ENCODE measurements around the gene FBXL19. TPM values are rescaled to one million over a fixed set of nuclear protein-coding genes. Genes with fewer than 3 reads are reported as not detected.
A peak's percentile ranks its signal among the peaks of the same experiment; 100 is the strongest.

The FBXL19 gene
- total and polyA plus RNA-seq, 4 donors = 0.31 to 4.8 (median 2.7) TPM

GRCh38 chr16:30950516-30951065 is 27.2 kb downstream of the FBXL19 start:
- H3K9me3 ChIP-seq (ENCODE audit: control insufficient read depth in 4 of 4, low read length in 3 of 4) = no peaks in the 10 kb centered on the region

DNA sequence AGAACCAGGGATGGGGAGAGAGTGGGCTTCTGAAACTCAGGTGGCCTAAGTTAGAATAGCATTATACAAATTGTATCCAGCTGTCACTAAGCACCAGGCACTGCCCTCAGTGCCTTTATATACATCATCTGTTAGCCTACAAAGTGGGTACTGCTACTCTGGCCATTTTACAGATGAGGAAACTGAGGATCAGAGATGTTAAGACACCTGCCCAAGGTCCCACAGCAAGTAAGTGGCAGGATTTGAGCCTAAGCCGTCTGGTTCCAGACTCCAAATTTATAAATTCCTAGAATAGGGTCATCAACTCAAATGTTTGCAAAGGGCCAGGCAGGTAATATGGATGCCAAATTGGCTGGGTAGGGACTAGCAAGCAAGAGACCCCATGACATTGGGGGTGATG is 27.8 kb downstream of the FBXL19 start:
- Histone ChIP-seq H3K27ac (ENCODE audit: low read depth in 1 of 2, low read length in 2 of 2) (peak overlapping the region; percentile 91 to 92), H3K9ac (ENCODE audit: low read depth in 1 of 2, low read length in 2 of 2) (peak overlapping the region in 1 of 2 donors; percentile 17), H3K36me3 (ENCODE audit: control insufficient read depth in 4 of 4, insufficient read depth in 3 of 4, low read depth in 1 of 4, low read length in 3 of 4) (no peaks in the 10 kb centered on the region), H3K4me1 (ENCODE audit: control insufficient read depth in 4 of 4, insufficient read depth in 4 of 4, low read length in 3 of 4) (peaks cover 21 to 60% (median 48%) of the 10 kb centered on the region in 4 donors), H3K4me3 (ENCODE audit: low read depth in 1 of 3, low read length in 3 of 3) (no peak overlapping the region), H3K9me3 (ENCODE audit: control insufficient read depth in 4 of 4, low read length in 3 of 4) (no peaks in the 10 kb centered on the region), H3K27me3 (ENCODE audit: control insufficient read depth in 4 of 4, insufficient read depth in 4 of 4, low read length in 3 of 4) (no peaks in the 10 kb centered on the region)
- WGBS = 33% methylated on average over 1 of the region's 1 CpG
- DNase-seq (ENCODE audit: low spot score) = no peak
- TF ChIP-seq JUND (IDR thresholded peaks at IDR 0.05) (no peak), NR2F2 (IDR thresholded peaks at IDR 0.05) (no peak), RXRA (IDR thresholded peaks at IDR 0.05) (no peak), SP1 (IDR thresholded peaks at IDR 0.05) (no peak), RAD21 (IDR thresholded peaks at IDR 0.05) (no peak), HNF4A (conservative IDR thresholded peaks at IDR 0.05) (no peak), ATF3 (IDR thresholded peaks at IDR 0.05) (no peak), FOXA2 (IDR thresholded peaks at IDR 0.05) (no peak), REST (IDR thresholded peaks at IDR 0.05) (no peak), YY1 (IDR thresholded peaks at IDR 0.05) (no peak)

More at GRCh38 chr16:30950516-30951065, 27.2 kb downstream of the FBXL19 start:
- Histone ChIP-seq H3K9ac (ENCODE audit: low read depth in 1 of 2, low read length in 2 of 2) (peak overlapping the region in 1 of 2 donors; percentile 65), H3K4me1 (ENCODE audit: control insufficient read depth in 4 of 4, insufficient read depth in 4 of 4, low read length in 3 of 4) (peaks cover 21 to 56% (median 48%) of the 10 kb centered on the region in 4 donors), H3K27ac (ENCODE audit: low read depth in 1 of 2, low read length in 2 of 2) (peak overlapping the region; percentile 91 to 92), H3K27me3 (ENCODE audit: control insufficient read depth in 4 of 4, insufficient read depth in 4 of 4, low read length in 3 of 4) (no peaks in the 10 kb centered on the region), H3K36me3 (ENCODE audit: control insufficient read depth in 4 of 4, insufficient read depth in 3 of 4, low read depth in 1 of 4, low read length in 3 of 4) (no peaks in the 10 kb centered on the region), H3K4me3 (ENCODE audit: low read depth in 1 of 3, low read length in 3 of 3) (peak overlapping the region; percentile 33 to 90 (median 86))
- WGBS = 50% methylated on average over 8 of the region's 8 CpGs
- TF ChIP-seq FOXA1 (IDR thresholded peaks at IDR 0.05) = no peak
- TF ChIP-seq HNF4A (conservative IDR thresholded peaks at IDR 0.05) = no peak
- TF ChIP-seq GABPA (IDR thresholded peaks at IDR 0.05 in 1 of 2, conservative IDR thresholded peaks at IDR 0.05 in 1 of 2) = no peak
- no peak for TF ChIP-seq EGR1 (IDR thresholded peaks at IDR 0.05; ENCODE audit: low read depth in 2 of 2)
- no peak for TF ChIP-seq RXRA (IDR thresholded peaks at IDR 0.05)
- TF ChIP-seq YY1 (IDR thresholded peaks at IDR 0.05) = no peak
- TF ChIP-seq RAD21 (IDR thresholded peaks at IDR 0.05) = no peak
- no peak for TF ChIP-seq FOXA2 (IDR thresholded peaks at IDR 0.05)
- no peak for TF ChIP-seq HNF4G (IDR thresholded peaks at IDR 0.05)
- no peak for TF ChIP-seq NR2F2 (IDR thresholded peaks at IDR 0.05)
- no peak for TF ChIP-seq ATF3 (IDR thresholded peaks at IDR 0.05)
- no peak for TF ChIP-seq CTCF (IDR thresholded peaks at IDR 0.05; ENCODE audit: low read depth, low read length, missing input control)
- no peak for TF ChIP-seq SP1 (IDR thresholded peaks at IDR 0.05)
- no peak for TF ChIP-seq TAF1 (conservative IDR thresholded peaks at IDR 0.05)
- no peak for TF ChIP-seq JUND (IDR thresholded peaks at IDR 0.05)
- no peak for TF ChIP-seq MAX (IDR thresholded peaks at IDR 0.05)
- no peak for TF ChIP-seq ZBTB33 (IDR thresholded peaks at IDR 0.05)
- no peak for DNase-seq (ENCODE audit: low spot score)
